T47D (cell line): ENCODE results near the gene IKBKG.

Experiments
- DNase-seq, 2 experiments: peaks; one replicate each; pipeline versions ENCODE4 v3.0.0 to v3.0.0-alpha.2; 2011 to 2012; ENCODE audit warnings: low read depth in 1 of 2, low spot score in 1 of 2
- JUND ChIP-seq: IDR thresholded peaks from 2 replicates; pipeline ENCODE4 v1.6.1; 2012; ENCODE audit warnings: low read depth
- in situ Hi-C: cut with HindIII; loops from 2 replicates; pipeline ENCODE4 v1.10.0; 2016; ENCODE audit warnings: low sequenced_read_pairs, low pct_unique_long_range_greater_than_20kb

The IKBKG gene

GRCh38 chrX:154515090-154515965 lies 32.1 kb upstream of the IKBKG start:
- peak in 1 of 2 experiments; percentile 36 for DNase-seq
- no peak for TF ChIP-seq JUND
- in situ Hi-C loops, result no loop called here

DNA sequence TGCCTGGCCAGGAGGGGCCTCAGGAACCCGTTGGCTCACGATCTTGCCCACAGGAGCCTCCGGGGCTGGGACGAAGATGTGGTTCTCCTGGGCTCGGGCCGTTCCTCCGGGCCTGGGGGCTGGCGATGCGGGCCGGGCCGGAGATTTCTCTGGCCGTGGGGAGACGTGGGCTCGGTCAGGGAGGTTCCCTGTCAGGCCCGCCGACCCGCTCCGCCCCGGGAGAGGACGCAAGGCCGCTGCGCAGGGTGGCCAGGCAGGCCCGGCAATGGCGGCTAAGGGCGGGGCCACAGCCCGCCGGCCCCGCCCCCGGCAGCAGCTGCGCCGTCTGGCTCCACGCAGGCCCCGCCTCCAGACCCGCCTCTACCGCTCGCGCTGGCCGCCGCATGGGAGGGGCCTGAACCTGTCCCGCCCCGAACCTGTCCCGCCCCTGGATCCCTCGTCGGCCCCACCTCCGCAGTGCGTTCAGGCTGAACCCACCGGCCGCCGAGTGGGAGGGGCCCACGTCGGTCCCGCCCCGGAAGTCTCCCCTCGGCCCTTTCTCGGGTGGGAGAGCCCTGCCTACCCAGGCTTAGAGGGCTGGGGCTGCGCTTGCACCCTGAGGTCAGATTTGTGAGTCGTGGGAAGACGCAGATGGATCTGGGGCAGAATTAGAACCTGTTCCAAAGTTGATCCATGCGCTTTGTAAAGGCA lies 31.3 kb upstream of the IKBKG start, which contains the start of gene FAM3A:
Gene FAM3A, minus strand, starts transcription at position 267 of the 690 bp plus-strand sequence. CDS start 460 bp downstream, outside the sequence.
- no peak for TF ChIP-seq JUND
- in situ Hi-C loops, result no loop called here
- DNase-seq, result peak in 1 of 2 experiments; percentile 86

- no peak for DNase-seq
- no peak for TF ChIP-seq JUND
- in situ Hi-C loops, result no loop called here
These were observed 30.7 kb upstream of the IKBKG start for GRCh38 chrX:154516656-154517100.

GRCh38 chrX:154517101-154517781 lies 30.2 kb upstream of the IKBKG start:
- DNase-seq, result no peak
- in situ Hi-C loops, result no loop called here
- TF ChIP-seq JUND, result no peak

GRCh38 chrX:154519389-154519788 lies 28.0 kb upstream of the IKBKG start:
- DNase-seq, result no peak
- in situ Hi-C loops, result no loop called here
- no peak for TF ChIP-seq JUND

DNA sequence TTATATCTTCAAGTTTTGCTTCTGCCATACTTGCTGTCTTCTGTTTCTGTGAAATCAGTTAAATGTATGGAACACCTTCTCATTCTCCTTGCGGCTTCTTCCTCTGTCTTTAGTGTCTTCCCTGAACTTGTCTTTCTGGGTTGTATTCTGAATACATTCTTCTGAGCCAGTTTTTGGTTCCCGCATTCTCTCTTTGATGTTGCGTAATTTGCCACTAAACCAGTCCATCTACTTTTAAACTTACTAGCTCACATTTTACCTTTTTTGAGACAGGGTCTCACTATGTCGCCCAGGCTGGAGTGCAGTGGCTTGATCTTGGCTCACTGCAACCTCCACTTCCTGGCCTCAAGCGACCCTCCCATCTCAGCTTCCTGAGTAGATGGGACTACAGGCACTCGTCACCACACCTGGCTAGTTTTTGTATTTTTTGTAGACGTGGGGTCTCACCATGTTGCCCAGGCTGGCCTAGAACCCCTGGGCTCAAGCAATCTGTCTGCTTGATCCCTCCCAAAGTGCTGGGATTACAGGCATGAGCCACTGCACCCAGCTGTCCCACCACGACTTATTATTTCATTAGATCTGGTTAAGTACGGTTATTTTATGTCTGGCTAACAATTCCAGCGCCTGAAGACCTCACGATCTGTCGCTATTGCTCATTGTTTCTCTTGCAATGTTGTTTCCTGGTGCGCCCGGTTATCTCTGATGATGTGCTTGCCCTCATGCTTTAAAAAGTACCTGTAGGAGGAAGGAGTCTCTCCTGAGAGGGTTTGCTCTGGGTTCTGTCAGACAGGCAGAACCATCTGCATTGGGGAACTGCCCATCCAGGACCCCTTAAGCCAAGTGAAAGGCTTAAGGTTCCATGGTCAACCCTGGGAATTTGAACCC lies 21.6 kb upstream of the IKBKG start:
- no peak for TF ChIP-seq JUND
- in situ Hi-C loops, result no loop called here
- DNase-seq, result peak in 1 of 2 experiments; percentile 56

GRCh38 chrX:154526901-154527675 lies 20.3 kb upstream of the IKBKG start:
- no peak for TF ChIP-seq JUND
- peak in 1 of 2 experiments; percentile 76 for DNase-seq
- in situ Hi-C loops, result no loop called here

- in situ Hi-C loops, result no loop called here
- DNase-seq, result no peak
- no peak for TF ChIP-seq JUND
These were observed 18.2 kb upstream of the IKBKG start for GRCh38 chrX:154529206-154529612.

GRCh38 chrX:154530286-154530685 lies 17.1 kb upstream of the IKBKG start:
- TF ChIP-seq JUND, result no peak
- in situ Hi-C loops, result no loop called here
- no peak for DNase-seq

DNA sequence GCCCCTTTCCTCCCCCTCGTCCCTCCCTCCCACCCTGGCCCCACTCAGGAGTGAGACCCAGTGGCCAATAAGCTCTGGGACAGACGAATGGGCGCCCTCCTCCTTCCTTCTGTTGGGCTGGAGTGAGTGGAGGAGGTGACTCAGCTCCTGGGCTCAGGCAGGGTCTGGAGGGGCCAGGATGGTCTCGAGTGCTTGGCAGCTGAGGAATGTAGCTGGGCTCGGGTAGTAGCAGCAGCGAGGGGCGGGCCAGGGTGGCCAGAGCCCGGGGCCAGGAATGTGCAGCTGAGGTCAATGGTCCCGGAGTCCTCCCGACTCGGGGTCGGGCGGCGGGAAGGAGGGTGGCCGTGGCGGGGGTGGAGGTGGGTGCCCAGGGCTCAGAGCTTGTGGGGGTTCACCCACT lies 15.8 kb upstream of the IKBKG start:
- no peak for DNase-seq
- TF ChIP-seq JUND, result no peak
- in situ Hi-C loops, result no loop called here

GRCh38 chrX:154532690-154533089 lies 14.7 kb upstream of the IKBKG start:
- in situ Hi-C loops, result no loop called here
- TF ChIP-seq JUND, result no peak
- DNase-seq, result no peak
